SU-DHL-6 (cell line): ENCODE measurements around the gene CLDN1.

Experiments
- H2AFZ ChIP-seq: fragments of 200-600 bp; sonication (generic); 2 replicates; pipeline ENCODE4 v1.6.1; 2014; ENCODE audit warnings: low read depth, mild to moderate bottlenecking, moderate library complexity, mixed read lengths, antibody characterized with exemption, low read length; ENCODE audit not compliant: severe bottlenecking
- H3F3A ChIP-seq: fragments of 200-600 bp; shearing (Covaris generic); 2 replicates; pipeline ENCODE4 v1.6.0; 2016; ENCODE audit warnings: antibody characterized with exemption, mild to moderate bottlenecking; ENCODE audit not compliant: insufficient read depth
- H3K27ac ChIP-seq: fragments of 200-600 bp; sonication (generic); 2 replicates; pipeline ENCODE4 v1.5.1; 2016; ENCODE audit warnings: low read depth, mild to moderate bottlenecking, low read length, moderate library complexity, mixed read lengths
- H3K27me3 ChIP-seq: fragments of 200-600 bp; sonication (generic), shearing (Covaris generic); 2 replicates; pipeline ENCODE4 v1.6.0; 2014; ENCODE audit warnings: mild to moderate bottlenecking, low read length
- H3K36me3 ChIP-seq: fragments of 200-600 bp; sonication (generic); 2 replicates; pipeline ENCODE4 v1.6.1; 2014; ENCODE audit warnings: mild to moderate bottlenecking, low read length, mixed read lengths
- H3K4me2 ChIP-seq: fragments of 300-600, 200-600 bp; shearing (Covaris generic), sonication (generic); 2 replicates; pipeline ENCODE4 v1.6.0; 2014; ENCODE audit warnings: low read length, low read depth, mild to moderate bottlenecking; ENCODE audit not compliant: poor library complexity, severe bottlenecking
- H3K4me3 ChIP-seq: fragments of 200-600 bp; sonication (generic); 2 replicates; pipeline ENCODE4 v1.5.1; 2014; ENCODE audit warnings: antibody characterized with exemption, low read length, mild to moderate bottlenecking, mixed read lengths; ENCODE audit not compliant: insufficient read depth, poor library complexity, severe bottlenecking
- H3K79me2 ChIP-seq: fragments of 200-600 bp; sonication (generic); 2 replicates; pipeline ENCODE4 v1.6.1; 2014; ENCODE audit warnings: mild to moderate bottlenecking, low read length, moderate library complexity; ENCODE audit not compliant: insufficient read depth
- H3K9ac ChIP-seq: fragments of 200-600 bp; sonication (generic); 2 replicates; pipeline ENCODE4 v1.7.0; 2014; ENCODE audit warnings: mild to moderate bottlenecking, low read length
- H3K9me2 ChIP-seq: fragments of 200-600 bp; sonication (generic); replicated peaks from 2 replicates; pipeline ENCODE4 v1.6.1; 2014; ENCODE audit warnings: low read length; ENCODE audit not compliant: insufficient read depth
- H3K9me3 ChIP-seq: fragments of 200-600 bp; sonication (generic); 2 replicates; pipeline ENCODE4 v1.6.1; 2014; ENCODE audit warnings: low read length, mixed read lengths; ENCODE audit not compliant: insufficient read depth
- H4K20me1 ChIP-seq: fragments of 200-600 bp; sonication (generic); 2 replicates; pipeline ENCODE4 v1.6.1; 2014; ENCODE audit warnings: low read depth, mild to moderate bottlenecking, antibody characterized with exemption, low read length, moderate library complexity, mixed read lengths
- EZH2phosphoT487 ChIP-seq: fragments of 200-600 bp; sonication (generic), shearing (Covaris generic); conservative IDR thresholded peaks from 2 replicates; pipeline ENCODE4 v1.6.1; 2018; ENCODE audit warnings: mild to moderate bottlenecking, antibody characterized with exemption, low read length, moderate library complexity, mixed read lengths
- TF ChIP-seq, protein P1 (sequence below): fragments of 200-600 bp; sonication (generic); IDR thresholded peaks from one replicate; pipeline ENCODE4 v1.5.1; 2017; ENCODE audit warnings: antibody characterized with exemption, mild to moderate bottlenecking, low read length, moderate library complexity; ENCODE audit not compliant: insufficient read depth, poor library complexity, severe bottlenecking

The CLDN1 gene

DNA sequence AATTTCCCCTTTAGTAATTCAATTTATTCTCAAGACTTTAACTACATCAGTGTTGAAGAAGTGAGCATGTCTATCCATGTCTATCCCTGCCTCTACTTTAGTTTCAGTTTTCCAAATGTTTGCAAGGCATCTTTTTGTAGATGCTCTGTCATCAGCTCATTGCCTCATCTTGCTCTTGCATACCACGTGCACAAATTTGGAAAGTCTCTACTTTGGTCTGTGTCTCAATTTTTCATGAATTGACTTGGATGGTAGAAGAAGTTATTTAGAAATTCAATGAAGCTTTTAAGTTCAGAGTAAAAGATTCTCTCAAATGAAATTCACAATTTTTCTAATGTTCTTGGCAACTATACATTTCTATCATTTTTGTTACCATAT lies 55.3 kb downstream of the CLDN1 start:
- no peak for TF ChIP-seq EZH2phosphoT487
- TF ChIP-seq, protein P1, sequence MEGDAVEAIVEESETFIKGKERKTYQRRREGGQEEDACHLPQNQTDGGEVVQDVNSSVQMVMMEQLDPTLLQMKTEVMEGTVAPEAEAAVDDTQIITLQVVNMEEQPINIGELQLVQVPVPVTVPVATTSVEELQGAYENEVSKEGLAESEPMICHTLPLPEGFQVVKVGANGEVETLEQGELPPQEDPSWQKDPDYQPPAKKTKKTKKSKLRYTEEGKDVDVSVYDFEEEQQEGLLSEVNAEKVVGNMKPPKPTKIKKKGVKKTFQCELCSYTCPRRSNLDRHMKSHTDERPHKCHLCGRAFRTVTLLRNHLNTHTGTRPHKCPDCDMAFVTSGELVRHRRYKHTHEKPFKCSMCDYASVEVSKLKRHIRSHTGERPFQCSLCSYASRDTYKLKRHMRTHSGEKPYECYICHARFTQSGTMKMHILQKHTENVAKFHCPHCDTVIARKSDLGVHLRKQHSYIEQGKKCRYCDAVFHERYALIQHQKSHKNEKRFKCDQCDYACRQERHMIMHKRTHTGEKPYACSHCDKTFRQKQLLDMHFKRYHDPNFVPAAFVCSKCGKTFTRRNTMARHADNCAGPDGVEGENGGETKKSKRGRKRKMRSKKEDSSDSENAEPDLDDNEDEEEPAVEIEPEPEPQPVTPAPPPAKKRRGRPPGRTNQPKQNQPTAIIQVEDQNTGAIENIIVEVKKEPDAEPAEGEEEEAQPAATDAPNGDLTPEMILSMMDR: no peak
- no peak overlapping the region for H3K9ac ChIP-seq
- no peak overlapping the region for H3K4me3 ChIP-seq
- no peaks in the 10 kb centered on the region for H3K27me3 ChIP-seq
- H3K27ac ChIP-seq: no peak overlapping the region
- no peaks in the 10 kb centered on the region for H4K20me1 ChIP-seq
- no peaks in the 10 kb centered on the region for H3K9me3 ChIP-seq
- no peak overlapping the region for H2AFZ ChIP-seq
- no peaks in the 10 kb centered on the region for H3K9me2 ChIP-seq
- no peaks in the 10 kb centered on the region for H3K36me3 ChIP-seq
- no peaks in the 10 kb centered on the region for H3K79me2 ChIP-seq
- no peak overlapping the region for H3K4me2 ChIP-seq
- H3F3A ChIP-seq: no peaks in the 10 kb centered on the region

DNA sequence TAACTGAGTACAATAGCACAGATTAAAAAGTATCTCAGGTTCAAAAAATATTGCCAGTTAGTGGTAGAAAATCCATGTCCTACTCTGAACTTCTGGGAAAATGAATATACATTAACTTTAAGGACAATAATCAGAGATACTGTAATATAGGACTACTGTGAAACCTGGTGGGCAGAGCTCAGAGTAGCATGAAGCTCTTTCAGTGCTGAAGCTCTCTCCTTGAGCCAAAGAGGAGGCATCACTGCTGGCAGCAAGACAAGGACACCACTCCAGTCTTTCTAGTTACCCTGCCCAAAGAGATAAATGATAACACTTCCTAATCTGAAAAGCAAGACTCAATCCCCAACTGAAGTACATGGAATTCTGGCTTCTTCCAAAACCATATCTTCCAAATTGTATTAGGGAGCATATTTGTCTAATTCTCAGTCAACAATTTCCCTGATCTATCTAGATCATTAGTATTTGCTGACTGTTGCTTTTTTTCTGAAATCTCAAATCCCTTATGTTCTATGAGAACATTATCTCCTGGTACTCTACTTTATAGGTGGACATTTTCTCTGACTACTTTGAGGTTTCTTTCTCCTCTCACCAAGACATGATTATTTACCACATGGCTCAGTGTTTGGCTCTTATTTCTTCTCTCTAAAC lies 55.9 kb downstream of the CLDN1 start:
- H4K20me1 ChIP-seq: no peaks in the 10 kb centered on the region
- H3K27me3 ChIP-seq: no peaks in the 10 kb centered on the region
- no peak overlapping the region for H3K4me3 ChIP-seq
- H3K79me2 ChIP-seq: no peaks in the 10 kb centered on the region
- TF ChIP-seq, protein P1: no peak
- no peak for TF ChIP-seq EZH2phosphoT487
- H3K9me2 ChIP-seq: no peaks in the 10 kb centered on the region
- no peaks in the 10 kb centered on the region for H3F3A ChIP-seq
- H3K4me2 ChIP-seq: no peak overlapping the region
- no peak overlapping the region for H3K27ac ChIP-seq
- no peaks in the 10 kb centered on the region for H3K36me3 ChIP-seq
- H3K9ac ChIP-seq: no peak overlapping the region
- no peaks in the 10 kb centered on the region for H3K9me3 ChIP-seq
- no peak overlapping the region for H2AFZ ChIP-seq

DNA sequence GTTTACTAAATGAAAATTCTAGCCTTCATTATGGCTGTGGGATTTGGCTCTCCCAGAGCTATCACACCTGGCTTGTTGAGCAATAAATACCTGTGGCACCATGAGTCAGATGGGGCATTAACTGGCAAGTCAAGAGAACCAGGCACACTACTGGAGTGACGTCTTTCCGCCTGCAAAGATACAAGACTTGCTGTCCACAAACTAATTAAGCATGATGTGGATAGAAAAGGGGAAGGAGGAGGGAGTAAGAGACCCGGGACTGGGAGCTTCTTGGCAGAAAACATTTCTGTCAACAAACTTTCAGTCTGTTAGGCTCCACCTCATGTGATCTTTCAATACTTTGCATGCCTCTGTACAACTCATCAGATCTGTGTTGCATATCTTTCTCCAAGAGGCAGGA lies 56.5 kb downstream of the CLDN1 start:
- Histone ChIP-seq H3K36me3 (no peaks in the 10 kb centered on the region), H3K4me3 (no peak overlapping the region), H3K9ac (no peak overlapping the region), H3K27ac (no peak overlapping the region), H2AFZ (no peak overlapping the region), H3K27me3 (no peaks in the 10 kb centered on the region), H3F3A (no peaks in the 10 kb centered on the region), H3K4me2 (no peak overlapping the region), H4K20me1 (no peaks in the 10 kb centered on the region), H3K9me2 (no peaks in the 10 kb centered on the region), H3K79me2 (no peaks in the 10 kb centered on the region), H3K9me3 (no peaks in the 10 kb centered on the region)
- TF ChIP-seq, protein P1: no peak
- TF ChIP-seq EZH2phosphoT487: no peak
